Iris pigment epithelial cell (primary cell): ENCODE measurements around the gene FMOD.

Experiments
- DNase-seq: peaks from one replicate; pipeline ENCODE4 v3.0.0-alpha.2; 2011; ENCODE audit warnings: low read depth

The FMOD gene

GRCh38 chr1:203351037-203351625 lies at the start of gene FMOD:
Gene FMOD, minus strand, starts transcription at chr1:203351122. Its CDS starts 2,852 bp downstream, at chr1:203348270.
- peak; percentile 66 for DNase-seq

- no peak for DNase-seq
Measured at GRCh38 chr1:203396595-203397194, 45.8 kb upstream of the FMOD start.

GRCh38 chr1:203395751-203396150 lies 44.8 kb upstream of the FMOD start:
- DNase-seq: no peak

- DNase-seq: no peak
Measured at GRCh38 chr1:203390298-203390697, 39.4 kb upstream of the FMOD start.

GRCh38 chr1:203388683-203389082 lies 37.8 kb upstream of the FMOD start:
- no peak for DNase-seq

GRCh38 chr1:203382026-203382425 lies 31.1 kb upstream of the FMOD start:
- DNase-seq: no peak

- no peak for DNase-seq
Measured at GRCh38 chr1:203381151-203381751, 30.3 kb upstream of the FMOD start.

- DNase-seq: no peak
Measured at GRCh38 chr1:203380420-203381150, 29.7 kb upstream of the FMOD start.

GRCh38 chr1:203379825-203380224 lies 28.9 kb upstream of the FMOD start:
- DNase-seq: no peak

GRCh38 chr1:203378556-203379245 lies 27.8 kb upstream of the FMOD start:
- no peak for DNase-seq

- no peak for DNase-seq
Measured at GRCh38 chr1:203373991-203374390, 23.1 kb upstream of the FMOD start.

GRCh38 chr1:203373002-203373401 lies 22.1 kb upstream of the FMOD start:
- no peak for DNase-seq

GRCh38 chr1:203371288-203371687 lies 20.4 kb upstream of the FMOD start:
- no peak for DNase-seq

- DNase-seq: no peak
Measured at GRCh38 chr1:203369666-203370065, 18.7 kb upstream of the FMOD start.

GRCh38 chr1:203368624-203369451 lies 17.9 kb upstream of the FMOD start:
- DNase-seq: peak; percentile 79

- DNase-seq: no peak
Measured at GRCh38 chr1:203367057-203367456, 16.1 kb upstream of the FMOD start.

GRCh38 chr1:203366476-203366875 lies 15.6 kb upstream of the FMOD start:
- peak; percentile 59 for DNase-seq

GRCh38 chr1:203364806-203365205 lies 13.9 kb upstream of the FMOD start:
- no peak for DNase-seq

- peak; percentile 47 for DNase-seq
Measured at GRCh38 chr1:203364094-203364801, 13.3 kb upstream of the FMOD start.

GRCh38 chr1:203362720-203363025 lies 11.8 kb upstream of the FMOD start:
- no peak for DNase-seq
